A673 (cell line): ENCODE results near the gene B4GALNT1.

Experiments used
- EZH2 ChIP-seq: fragments of 200-600 bp; sonication (generic); IDR thresholded peaks from 2 replicates; pipeline ENCODE4 v1.6.1; 2017; ENCODE audit warnings: borderline replicate concordance, low read depth, mild to moderate bottlenecking, mixed read lengths, antibody characterized with exemption, low read length; ENCODE audit not compliant: poor library complexity, severe bottlenecking
- TF ChIP-seq, protein P1 (sequence below): fragments of 300-800, 200-600 bp; sonication (generic); conservative IDR thresholded peaks from 2 replicates; pipeline ENCODE4 v1.5.1; 2017; ENCODE audit warnings: low read depth, mild to moderate bottlenecking, antibody characterized with exemption, low read length, moderate library complexity, mixed read lengths

DNA sequence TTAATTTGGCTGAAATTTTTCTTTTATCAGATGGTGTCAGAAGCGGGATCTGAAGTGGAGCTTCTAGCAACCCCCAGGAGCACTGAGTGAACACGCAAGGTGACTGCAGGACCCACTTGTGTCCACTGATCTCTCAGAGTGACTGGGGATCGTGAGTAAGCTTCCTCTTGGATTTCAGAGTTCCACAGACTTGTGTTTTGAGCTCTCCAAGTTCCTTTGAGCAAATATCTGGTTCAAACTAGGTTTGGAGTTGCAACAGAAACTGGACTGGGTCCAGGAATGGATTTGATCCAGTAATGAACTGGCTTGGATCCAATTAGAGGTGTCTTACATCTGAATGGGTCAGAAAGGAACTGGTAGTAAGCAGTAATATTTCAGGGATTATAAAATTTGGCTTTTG, 24.7 kb upstream of the B4GALNT1 start:
- TF ChIP-seq, protein P1, sequence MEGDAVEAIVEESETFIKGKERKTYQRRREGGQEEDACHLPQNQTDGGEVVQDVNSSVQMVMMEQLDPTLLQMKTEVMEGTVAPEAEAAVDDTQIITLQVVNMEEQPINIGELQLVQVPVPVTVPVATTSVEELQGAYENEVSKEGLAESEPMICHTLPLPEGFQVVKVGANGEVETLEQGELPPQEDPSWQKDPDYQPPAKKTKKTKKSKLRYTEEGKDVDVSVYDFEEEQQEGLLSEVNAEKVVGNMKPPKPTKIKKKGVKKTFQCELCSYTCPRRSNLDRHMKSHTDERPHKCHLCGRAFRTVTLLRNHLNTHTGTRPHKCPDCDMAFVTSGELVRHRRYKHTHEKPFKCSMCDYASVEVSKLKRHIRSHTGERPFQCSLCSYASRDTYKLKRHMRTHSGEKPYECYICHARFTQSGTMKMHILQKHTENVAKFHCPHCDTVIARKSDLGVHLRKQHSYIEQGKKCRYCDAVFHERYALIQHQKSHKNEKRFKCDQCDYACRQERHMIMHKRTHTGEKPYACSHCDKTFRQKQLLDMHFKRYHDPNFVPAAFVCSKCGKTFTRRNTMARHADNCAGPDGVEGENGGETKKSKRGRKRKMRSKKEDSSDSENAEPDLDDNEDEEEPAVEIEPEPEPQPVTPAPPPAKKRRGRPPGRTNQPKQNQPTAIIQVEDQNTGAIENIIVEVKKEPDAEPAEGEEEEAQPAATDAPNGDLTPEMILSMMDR = no peak
- no peak for TF ChIP-seq EZH2
